ENCODE measurements around the gene LGALS3.

The LGALS3 gene

GRCh38 chr14:55151601-55152000 is 22.5 kb downstream of the LGALS3 start:
- TF ChIP-seq CTCF (IDR thresholded peaks at IDR 0.05; ENCODE audit: extremely low read depth, insufficient read depth, missing control alignments), result no peak
- no peak for DNase-seq (ENCODE audit: low spot score)
- in situ Hi-C loops (cut with MboI; ENCODE audit: low pct_unique_long_range_greater_than_20kb, low sequenced_read_pairs, unreplicated experiment), result no loop called here

DNA sequence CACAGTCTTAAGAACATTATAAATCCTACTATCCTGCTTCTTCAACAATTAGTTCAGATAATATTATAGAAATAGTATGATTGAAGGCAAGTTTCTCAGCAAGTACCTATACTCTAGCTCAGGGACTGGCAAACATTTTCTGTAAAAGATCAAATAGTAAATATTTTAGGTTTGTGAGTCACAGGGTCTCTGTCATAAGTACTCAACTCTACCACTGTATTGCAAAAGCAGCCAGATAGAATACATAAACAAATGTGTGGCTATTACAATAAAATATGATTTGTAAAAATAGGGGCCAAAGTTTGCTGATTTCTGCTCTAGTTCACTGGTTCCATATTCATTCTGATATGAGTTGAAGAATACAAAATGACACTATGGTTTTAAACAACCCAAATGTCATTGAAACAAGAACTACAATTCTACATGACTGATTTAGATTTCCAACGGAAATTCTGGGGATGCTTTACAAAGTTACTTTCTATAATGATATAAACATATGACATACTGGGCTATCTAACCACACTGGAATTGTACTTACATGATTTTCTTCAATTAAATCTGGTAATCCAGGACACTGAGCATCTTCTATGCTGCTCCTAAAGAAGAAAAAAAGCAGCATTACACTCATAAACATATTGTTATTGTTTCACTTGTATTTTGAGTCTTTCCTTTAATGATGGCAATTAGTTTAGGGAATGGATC is 23.2 kb downstream of the LGALS3 start:
- in situ Hi-C loops (cut with MboI; ENCODE audit: low pct_unique_long_range_greater_than_20kb, low sequenced_read_pairs, unreplicated experiment), result no loop called here
- TF ChIP-seq CTCF (IDR thresholded peaks at IDR 0.05; ENCODE audit: extremely low read depth, insufficient read depth, missing control alignments), result no peak
- DNase-seq (ENCODE audit: low spot score), result no peak

- no peak for DNase-seq (ENCODE audit: low spot score)
- no peak for TF ChIP-seq CTCF (IDR thresholded peaks at IDR 0.05; ENCODE audit: extremely low read depth, insufficient read depth, missing control alignments)
- in situ Hi-C loops (cut with MboI; ENCODE audit: low pct_unique_long_range_greater_than_20kb, low sequenced_read_pairs, unreplicated experiment), result no loop called here
Observed at GRCh38 chr14:55153951-55154350, 24.9 kb downstream of the LGALS3 start.

DNA sequence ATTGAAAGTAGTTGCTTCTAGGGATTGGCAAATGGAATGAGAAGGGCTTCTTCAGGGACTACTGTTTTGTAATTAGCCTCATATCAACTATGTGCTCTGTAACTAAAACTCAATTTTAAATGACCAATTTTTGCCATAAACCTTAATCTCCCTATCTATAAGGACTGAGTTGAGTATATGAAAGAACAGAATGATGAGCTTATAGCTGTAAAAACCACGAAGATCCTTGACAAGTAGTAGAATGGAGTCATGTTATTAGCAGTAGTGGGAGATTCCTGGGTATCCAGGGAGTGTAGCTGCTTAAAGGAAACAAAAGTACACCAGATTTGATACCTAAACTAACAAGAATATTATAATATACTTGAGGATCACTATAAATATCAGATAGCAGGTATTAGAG is 28.0 kb downstream of the LGALS3 start:
- no peak for DNase-seq (ENCODE audit: low spot score)
- in situ Hi-C loops (cut with MboI; ENCODE audit: low pct_unique_long_range_greater_than_20kb, low sequenced_read_pairs, unreplicated experiment), result no loop called here

DNA sequence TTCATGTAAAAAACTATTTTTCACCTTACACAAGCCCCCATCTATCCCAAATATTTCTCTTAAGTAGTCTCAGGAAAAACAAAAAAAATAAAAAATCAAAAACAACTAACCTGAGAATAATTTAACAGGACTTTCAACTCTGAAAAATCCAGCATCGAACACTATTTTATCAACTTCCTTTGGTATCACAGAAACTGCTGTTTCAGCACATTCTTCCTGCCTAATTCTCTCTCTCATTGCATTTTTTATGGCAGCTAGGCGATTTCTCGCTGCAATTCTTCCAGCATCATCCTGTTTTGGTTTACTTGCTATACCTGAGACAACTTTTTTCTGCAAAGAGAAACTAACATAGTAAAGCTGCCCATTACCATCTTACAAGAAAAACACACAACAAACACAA is 29.4 kb downstream of the LGALS3 start:
- DNase-seq (ENCODE audit: low spot score), result no peak
- no peak for TF ChIP-seq CTCF (IDR thresholded peaks at IDR 0.05; ENCODE audit: extremely low read depth, insufficient read depth, missing control alignments)
- in situ Hi-C loops (cut with MboI; ENCODE audit: low pct_unique_long_range_greater_than_20kb, low sequenced_read_pairs, unreplicated experiment), result no loop called here

More for the DNA sequence above, 28.0 kb downstream of the LGALS3 start:
- no peak for TF ChIP-seq CTCF (IDR thresholded peaks at IDR 0.05; ENCODE audit: extremely low read depth, insufficient read depth, missing control alignments)

DNA sequence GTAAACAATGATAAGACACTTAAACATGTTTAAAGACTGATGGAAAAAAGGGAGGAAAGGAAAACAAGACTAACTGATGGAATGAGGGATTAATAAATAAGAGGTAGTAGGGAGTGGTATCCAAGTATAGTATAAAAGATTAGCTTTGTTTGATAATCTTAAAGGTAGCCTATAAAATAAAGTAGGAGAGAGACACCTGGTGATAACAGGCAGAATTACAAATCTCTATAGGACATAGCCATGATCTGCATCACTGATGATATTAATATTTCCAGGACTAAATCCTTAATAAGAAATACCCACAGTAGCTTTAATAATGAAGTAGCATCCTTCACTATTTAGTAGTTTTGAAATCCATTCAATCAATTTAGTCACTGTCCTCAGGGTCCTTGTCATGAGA is 31.9 kb downstream of the LGALS3 start:
- DNase-seq (ENCODE audit: low spot score), result peak; percentile 40
- peak; percentile 53 for TF ChIP-seq CTCF (IDR thresholded peaks at IDR 0.05; ENCODE audit: extremely low read depth, insufficient read depth, missing control alignments)
- in situ Hi-C loops (cut with MboI; ENCODE audit: low pct_unique_long_range_greater_than_20kb, low sequenced_read_pairs, unreplicated experiment), result no loop called here

Data from GM13977 (cell line).